Measurements from ENCODE around the gene ZFAND3.

GRCh38 chr6:38086346-38086745 lies 266.8 kb downstream of the ZFAND3 start:
- no peak for TF ChIP-seq CTCF (IDR thresholded peaks at IDR 0.05; ENCODE audit: extremely low read depth in 1 of 2, insufficient read depth in 1 of 2, low read depth in 1 of 2, low read length in 2 of 2)
- TF ChIP-seq EZH2 (IDR thresholded peaks at IDR 0.05; ENCODE audit: borderline replicate concordance, low read depth, low read length, severe bottlenecking), result no peak
- TF ChIP-seq POLR2AphosphoS5 (IDR thresholded peaks at IDR 0.05; ENCODE audit: insufficient read depth, low read depth, low read length), result no peak
- no peak for TF ChIP-seq POLR2A (IDR thresholded peaks at IDR 0.05; ENCODE audit: low read depth, low read length)
- TF ChIP-seq MAX (IDR thresholded peaks at IDR 0.05; ENCODE audit: insufficient read depth, insufficient read length), result no peak
- TF ChIP-seq JUN (IDR thresholded peaks at IDR 0.05; ENCODE audit: borderline replicate concordance, insufficient read depth, insufficient read length, low read depth), result no peak
